ENCODE data around the gene SAPCD2. TPM values are rescaled to one million over a fixed set of nuclear protein-coding genes. Genes with fewer than 3 reads are reported as not detected.

The SAPCD2 gene
- total and polyA plus RNA-seq, 2 donors from 2014 or later: 1.7 to 2.3 TPM

- Histone ChIP-seq H3K36me3 (ENCODE audit: control insufficient read depth in 2 of 3, insufficient read depth in 3 of 3, low read length in 3 of 3) (peaks cover 0 to 8% (median 0%) of the 10 kb centered on the region in 3 donors), H3K27me3 (ENCODE audit: control insufficient read depth, insufficient read depth, low read length) (no peaks in the 10 kb centered on the region), H3K27ac (ENCODE audit: low read depth in 2 of 2, low read length in 2 of 2) (no peak overlapping the region), H3K4me1 (ENCODE audit: control insufficient read depth in 2 of 3, insufficient read depth in 2 of 3, low read depth in 1 of 3, low read length in 3 of 3) (no peaks in the 10 kb centered on the region), H3K9me3 (ENCODE audit: control insufficient read depth in 2 of 3, insufficient read depth in 1 of 3, low read length in 3 of 3) (no peaks in the 10 kb centered on the region), H3K9ac (ENCODE audit: low read length in 3 of 3) (no peak overlapping the region), H3K4me3 (ENCODE audit: low read length in 3 of 3) (no peak overlapping the region)
- FAIRE-seq (no peak), DNase-seq (no peak)
- no peak for TF ChIP-seq CTCF (IDR thresholded peaks at IDR 0.05; ENCODE audit: borderline replicate concordance, extremely low read depth, insufficient read depth)
- intact Hi-C loops (cut with DNase I): no loop called here
These were observed 55.4 kb downstream of the SAPCD2 start for GRCh38 chr9:137014776-137015539.

- Histone ChIP-seq H3K4me3 (ENCODE audit: low read length in 3 of 3) (no peak overlapping the region), H3K36me3 (ENCODE audit: control insufficient read depth in 2 of 3, insufficient read depth in 3 of 3, low read length in 3 of 3) (peaks cover 0 to 8% (median 0%) of the 10 kb centered on the region in 3 donors), H3K9me3 (ENCODE audit: control insufficient read depth in 2 of 3, insufficient read depth in 1 of 3, low read length in 3 of 3) (no peaks in the 10 kb centered on the region), H3K4me1 (ENCODE audit: control insufficient read depth in 2 of 3, insufficient read depth in 2 of 3, low read depth in 1 of 3, low read length in 3 of 3) (no peaks in the 10 kb centered on the region), H3K27me3 (ENCODE audit: control insufficient read depth, insufficient read depth, low read length) (no peaks in the 10 kb centered on the region), H3K27ac (ENCODE audit: low read depth in 2 of 2, low read length in 2 of 2) (no peak overlapping the region), H3K9ac (ENCODE audit: low read length in 3 of 3) (no peak overlapping the region)
- intact Hi-C loops (cut with DNase I): no loop called here
- no peak for TF ChIP-seq CTCF (IDR thresholded peaks at IDR 0.05; ENCODE audit: borderline replicate concordance, extremely low read depth, insufficient read depth)
- DNase-seq: no peak
- FAIRE-seq: no peak
These were observed 56.2 kb downstream of the SAPCD2 start for GRCh38 chr9:137014166-137014565.

- no peak for FAIRE-seq
- no peak overlapping the region for H3K9ac ChIP-seq (ENCODE audit: low read length in 3 of 3)
- intact Hi-C loops (cut with DNase I): no loop called here
These were observed 56.8 kb downstream of the SAPCD2 start for GRCh38 chr9:137013571-137013940.

More at GRCh38 chr9:137013571-137013940, 56.8 kb downstream of the SAPCD2 start:
- no peak for TF ChIP-seq CTCF (IDR thresholded peaks at IDR 0.05; ENCODE audit: borderline replicate concordance, extremely low read depth, insufficient read depth)
- peaks cover 0 to 8% (median 0%) of the 10 kb centered on the region in 3 donors for H3K36me3 ChIP-seq (ENCODE audit: control insufficient read depth in 2 of 3, insufficient read depth in 3 of 3, low read length in 3 of 3)
- H3K4me3 ChIP-seq (ENCODE audit: low read length in 3 of 3): no peak overlapping the region
- no peaks in the 10 kb centered on the region for H3K27me3 ChIP-seq (ENCODE audit: control insufficient read depth, insufficient read depth, low read length)
- H3K4me1 ChIP-seq (ENCODE audit: control insufficient read depth in 2 of 3, insufficient read depth in 2 of 3, low read depth in 1 of 3, low read length in 3 of 3): no peaks in the 10 kb centered on the region
- no peak for DNase-seq
- no peaks in the 10 kb centered on the region for H3K9me3 ChIP-seq (ENCODE audit: control insufficient read depth in 2 of 3, insufficient read depth in 1 of 3, low read length in 3 of 3)
- no peak overlapping the region for H3K27ac ChIP-seq (ENCODE audit: low read depth in 2 of 2, low read length in 2 of 2)
